G401.6 (cell line): ENCODE measurements around the gene MIGA2.
"Not testable (repeated sequence)": the region's sequence is repeated elsewhere in the genome, so short reads cannot be mapped to it uniquely, and the experiment has no call there.

ENCODE experiments used
- FAIRE-seq: peaks from 2 replicates; lab custom pipeline; 2012; peaks lifted over from hg19 to GRCh38; lab: Jason Lieb, UNC

MIGA2 gene

GRCh38 chr9:129036241-129036922 lies at the start of gene MIGA2:
Gene MIGA2 (plus strand): TSS chr9:129036626. CDS start chr9:129040595, 3,969 bp downstream.
- peak; percentile 98 for FAIRE-seq

- FAIRE-seq = no peak
Measured at GRCh38 chr9:128986671-128987070, 49.8 kb upstream of the MIGA2 start.

- FAIRE-seq = no peak
Measured at GRCh38 chr9:128987805-128988204, 48.6 kb upstream of the MIGA2 start.

GRCh38 chr9:128992995-128993394 lies 43.4 kb upstream of the MIGA2 start:
- no peak for FAIRE-seq

GRCh38 chr9:128995791-128996190 lies 40.6 kb upstream of the MIGA2 start:
- no peak for FAIRE-seq

- FAIRE-seq = no peak
Measured at GRCh38 chr9:128998462-128998861, 38.0 kb upstream of the MIGA2 start.

GRCh38 chr9:128999581-129000206 lies 36.7 kb upstream of the MIGA2 start:
- no peak for FAIRE-seq

GRCh38 chr9:129001504-129002325 lies 34.7 kb upstream of the MIGA2 start:
- FAIRE-seq = no peak

GRCh38 chr9:129002992-129003391 lies 33.4 kb upstream of the MIGA2 start:
- FAIRE-seq = no peak

GRCh38 chr9:129004173-129004572 lies 32.3 kb upstream of the MIGA2 start:
- not testable (repeated sequence) for FAIRE-seq

GRCh38 chr9:129005336-129005997 lies 31.0 kb upstream of the MIGA2 start:
- FAIRE-seq = no peak

- FAIRE-seq = peak; percentile 91
Measured at GRCh38 chr9:129006328-129007034, 29.9 kb upstream of the MIGA2 start.

GRCh38 chr9:129007035-129007765 lies 29.2 kb upstream of the MIGA2 start:
- FAIRE-seq = no peak

GRCh38 chr9:129007766-129008468 lies 28.5 kb upstream of the MIGA2 start:
- no peak for FAIRE-seq

- FAIRE-seq = no peak
Measured at GRCh38 chr9:129008469-129008965, 27.9 kb upstream of the MIGA2 start.

- FAIRE-seq = no peak
Measured at GRCh38 chr9:129008986-129009583, 27.3 kb upstream of the MIGA2 start.

- no peak for FAIRE-seq
Measured at GRCh38 chr9:129009584-129010141, 26.8 kb upstream of the MIGA2 start.

GRCh38 chr9:129010267-129010975 lies 26.0 kb upstream of the MIGA2 start:
- FAIRE-seq = no peak

- FAIRE-seq = no peak
Measured at GRCh38 chr9:129011170-129011569, 25.3 kb upstream of the MIGA2 start.
